HepG2 (cell line): ENCODE measurements around the gene LAPTM4A. TPM values are rescaled to one million over a fixed set of nuclear protein-coding genes. Genes with fewer than 3 reads are reported as not detected.
A peak's percentile ranks its signal among the peaks of the same experiment; 100 is the strongest.

Experiments
- CAMTA2 ChIP-seq: sonication (generic); formaldehyde crosslinking; IDR thresholded peaks from 2 replicates; pipeline ENCODE4 v1.4.0; 2020; ENCODE audit warnings: mild to moderate bottlenecking, missing genetic modification reagents, borderline replicate concordance
- CREB1 ChIP-seq, 2 experiments: fragments of 450-650 bp in 1 of 2; IDR thresholded peaks; 2 replicates each; pipeline ENCODE4 v1.6.1; 2016 to 2017; ENCODE audit warnings: control low read depth in 1 of 2, mild to moderate bottlenecking in 1 of 2, missing compliant biosample characterization in 1 of 2, missing genetic modification characterization in 1 of 2
- MAFF ChIP-seq: IDR thresholded peaks from 2 replicates; pipeline ENCODE4 v1.6.1; 2011; ENCODE audit warnings: low read depth, low read length, improper control_type of control experiment
- NCOA1 ChIP-seq: sonication (generic); formaldehyde crosslinking; IDR thresholded peaks from 2 replicates; pipeline ENCODE4 v1.9.0; 2021; ENCODE audit warnings: missing genetic modification reagents
- ZNF230 ChIP-seq: sonication (generic); formaldehyde crosslinking; IDR thresholded peaks from 2 replicates; pipeline ENCODE4 v1.4.0; 2020; ENCODE audit warnings: mild to moderate bottlenecking, missing genetic modification reagents
- ZNF331 ChIP-seq: sonication (generic); formaldehyde crosslinking; IDR thresholded peaks from 2 replicates; pipeline ENCODE4 v1.4.0; 2020; ENCODE audit warnings: missing genetic modification reagents
- ZNF878 ChIP-seq: sonication (generic); formaldehyde crosslinking; IDR thresholded peaks from 2 replicates; pipeline ENCODE4 v1.8.1; 2023; ENCODE audit warnings: mild to moderate bottlenecking, missing genetic modification reagents, moderate library complexity
- ZSCAN9 ChIP-seq: IDR thresholded peaks from 2 replicates; pipeline ENCODE4 v1.6.1; 2016; ENCODE audit warnings: borderline replicate concordance
- polyA plus RNA-seq, 8 experiments: library from polyadenylated mRNA; depleted of rRNA in 3 of 8; stranded (reverse) in 7 of 8; unstranded in 1 of 8; fragments of >200 nt; fragmentation: Illumina TruSeq in 4 of 8; extraction: Trizol in 4 of 8; gene quantifications; 2 replicates each; pipeline versions ENCODE4 v1.2.1 to v1.2.3, GENCODE V29; 2011 to 2016; ENCODE audit warnings: low read depth in 4 of 8, missing spikeins in 1 of 8, mixed read lengths in 1 of 8; ENCODE audit not compliant: insufficient read depth in 1 of 8
- total RNA-seq, 5 experiments: library from RNA; depleted of rRNA; stranded (reverse); fragments of >200 nt; fragmentation: Illumina TruSeq; extraction: Trizol; gene quantifications; 2 replicates each; pipeline ENCODE4 v1.2.3, GENCODE V29; 2016; ENCODE audit warnings: low read depth in 1 of 5
- TF ChIP-seq, protein P1 (sequence below), 2 experiments: fragments of 450-650 bp in 1 of 2; sonication (generic) in 1 of 2; formaldehyde crosslinking in 1 of 2; IDR thresholded peaks; 2 replicates each; pipeline versions ENCODE4 v1.6.1 to v1.8.0; 2016 to 2022; ENCODE audit warnings: antibody characterized with exemption in 1 of 2, mild to moderate bottlenecking in 1 of 2, missing genetic modification reagents in 1 of 2
- TF ChIP-seq, protein P2 (sequence below): sonication (generic); formaldehyde crosslinking; IDR thresholded peaks from 2 replicates; pipeline ENCODE4 v1.8.1; 2023; ENCODE audit warnings: missing genetic modification reagents, inconsistent platforms, borderline replicate concordance
- TF ChIP-seq, protein P3 (sequence below): sonication (generic); formaldehyde crosslinking; IDR thresholded peaks from 2 replicates; pipeline ENCODE4 v1.4.0; 2020; ENCODE audit warnings: missing genetic modification reagents

Gene LAPTM4A
- total and polyA plus RNA-seq, 2 of the 13 experiments (the other 11 are each of a cell fraction or from before 2014, with no cell fraction given) = 116 to 558 TPM

DNA sequence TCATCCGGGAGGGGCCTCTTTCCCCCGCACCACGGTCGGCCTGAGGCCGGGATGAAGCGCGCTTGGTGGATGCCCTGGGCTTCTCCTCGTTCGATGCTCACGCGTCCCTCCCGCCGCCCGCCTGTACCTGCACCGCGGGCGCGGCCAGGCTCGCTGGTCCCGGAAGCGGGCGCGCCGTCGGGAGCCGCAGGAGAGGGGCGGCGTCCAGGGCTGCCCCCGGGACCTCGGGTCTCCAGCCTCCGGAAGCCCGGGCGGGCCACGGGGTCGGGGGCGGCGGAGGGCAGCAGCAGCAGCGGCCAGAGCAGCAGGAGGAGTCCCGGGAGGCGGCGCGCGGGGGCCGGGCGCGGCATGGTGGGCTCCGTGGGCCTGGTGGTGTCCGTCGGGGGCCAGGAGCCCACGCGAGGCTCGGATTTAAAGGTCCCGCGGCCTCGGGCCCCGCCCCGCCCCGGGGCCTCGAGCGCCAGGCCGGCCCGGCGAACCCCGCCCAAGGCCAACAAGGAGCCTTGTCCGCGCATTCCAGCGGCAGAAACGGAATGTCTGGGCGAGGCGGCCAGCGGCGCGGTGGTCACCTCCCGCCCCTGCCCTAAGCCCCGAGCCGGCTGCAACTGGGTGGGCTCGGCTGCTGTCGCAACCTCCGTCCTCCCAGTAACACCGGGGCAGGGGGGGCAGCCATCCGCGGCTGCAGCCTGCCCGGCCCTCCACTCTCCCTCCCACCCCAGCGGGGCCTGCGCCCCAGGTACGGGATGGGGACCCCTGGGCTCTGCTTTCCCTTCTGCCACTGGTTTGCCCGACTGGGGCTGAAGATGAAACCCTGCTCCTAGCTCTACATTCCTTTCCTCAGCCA, 38.9 kb downstream of the LAPTM4A start, which contains the start of gene MATN3 (continued):
- TF ChIP-seq, protein P1, sequence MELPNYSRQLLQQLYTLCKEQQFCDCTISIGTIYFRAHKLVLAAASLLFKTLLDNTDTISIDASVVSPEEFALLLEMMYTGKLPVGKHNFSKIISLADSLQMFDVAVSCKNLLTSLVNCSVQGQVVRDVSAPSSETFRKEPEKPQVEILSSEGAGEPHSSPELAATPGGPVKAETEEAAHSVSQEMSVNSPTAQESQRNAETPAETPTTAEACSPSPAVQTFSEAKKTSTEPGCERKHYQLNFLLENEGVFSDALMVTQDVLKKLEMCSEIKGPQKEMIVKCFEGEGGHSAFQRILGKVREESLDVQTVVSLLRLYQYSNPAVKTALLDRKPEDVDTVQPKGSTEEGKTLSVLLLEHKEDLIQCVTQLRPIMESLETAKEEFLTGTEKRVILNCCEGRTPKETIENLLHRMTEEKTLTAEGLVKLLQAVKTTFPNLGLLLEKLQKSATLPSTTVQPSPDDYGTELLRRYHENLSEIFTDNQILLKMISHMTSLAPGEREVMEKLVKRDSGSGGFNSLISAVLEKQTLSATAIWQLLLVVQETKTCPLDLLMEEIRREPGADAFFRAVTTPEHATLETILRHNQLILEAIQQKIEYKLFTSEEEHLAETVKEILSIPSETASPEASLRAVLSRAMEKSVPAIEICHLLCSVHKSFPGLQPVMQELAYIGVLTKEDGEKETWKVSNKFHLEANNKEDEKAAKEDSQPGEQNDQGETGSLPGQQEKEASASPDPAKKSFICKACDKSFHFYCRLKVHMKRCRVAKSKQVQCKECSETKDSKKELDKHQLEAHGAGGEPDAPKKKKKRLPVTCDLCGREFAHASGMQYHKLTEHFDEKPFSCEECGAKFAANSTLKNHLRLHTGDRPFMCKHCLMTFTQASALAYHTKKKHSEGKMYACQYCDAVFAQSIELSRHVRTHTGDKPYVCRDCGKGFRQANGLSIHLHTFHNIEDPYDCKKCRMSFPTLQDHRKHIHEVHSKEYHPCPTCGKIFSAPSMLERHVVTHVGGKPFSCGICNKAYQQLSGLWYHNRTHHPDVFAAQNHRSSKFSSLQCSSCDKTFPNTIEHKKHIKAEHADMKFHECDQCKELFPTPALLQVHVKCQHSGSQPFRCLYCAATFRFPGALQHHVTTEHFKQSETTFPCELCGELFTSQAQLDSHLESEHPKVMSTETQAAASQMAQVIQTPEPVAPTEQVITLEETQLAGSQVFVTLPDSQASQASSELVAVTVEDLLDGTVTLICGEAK (IDR thresholded peaks at IDR 0.05) = no peak
- TF ChIP-seq, protein P1 (CRISPR knock-in tag; IDR thresholded peaks at IDR 0.05) = peak; percentile 79; the same call in 1 of the 2 replicates
- TF ChIP-seq MAFF (no peak), ZNF878 (CRISPR knock-in tag) (no peak), NCOA1 (CRISPR knock-in tag) (no peak), CAMTA2 (CRISPR knock-in tag) (no peak), ZNF331 (CRISPR knock-in tag) (no peak), ZSCAN9 (CRISPR knock-in tag) (0 out of 2 replicates have a peak, but pooled peaks have one; percentile 18), ZNF230 (CRISPR knock-in tag) (no peak), CREB1 (IDR thresholded peaks at IDR 0.05) (no peak), CREB1 (CRISPR knock-in tag; IDR thresholded peaks at IDR 0.05) (no peak)
- TF ChIP-seq, protein P2, sequence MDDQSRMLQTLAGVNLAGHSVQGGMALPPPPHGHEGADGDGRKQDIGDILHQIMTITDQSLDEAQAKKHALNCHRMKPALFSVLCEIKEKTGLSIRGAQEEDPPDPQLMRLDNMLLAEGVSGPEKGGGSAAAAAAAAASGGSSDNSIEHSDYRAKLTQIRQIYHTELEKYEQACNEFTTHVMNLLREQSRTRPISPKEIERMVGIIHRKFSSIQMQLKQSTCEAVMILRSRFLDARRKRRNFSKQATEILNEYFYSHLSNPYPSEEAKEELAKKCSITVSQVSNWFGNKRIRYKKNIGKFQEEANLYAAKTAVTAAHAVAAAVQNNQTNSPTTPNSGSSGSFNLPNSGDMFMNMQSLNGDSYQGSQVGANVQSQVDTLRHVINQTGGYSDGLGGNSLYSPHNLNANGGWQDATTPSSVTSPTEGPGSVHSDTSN (CRISPR knock-in tag) = no peak
- TF ChIP-seq, protein P3, sequence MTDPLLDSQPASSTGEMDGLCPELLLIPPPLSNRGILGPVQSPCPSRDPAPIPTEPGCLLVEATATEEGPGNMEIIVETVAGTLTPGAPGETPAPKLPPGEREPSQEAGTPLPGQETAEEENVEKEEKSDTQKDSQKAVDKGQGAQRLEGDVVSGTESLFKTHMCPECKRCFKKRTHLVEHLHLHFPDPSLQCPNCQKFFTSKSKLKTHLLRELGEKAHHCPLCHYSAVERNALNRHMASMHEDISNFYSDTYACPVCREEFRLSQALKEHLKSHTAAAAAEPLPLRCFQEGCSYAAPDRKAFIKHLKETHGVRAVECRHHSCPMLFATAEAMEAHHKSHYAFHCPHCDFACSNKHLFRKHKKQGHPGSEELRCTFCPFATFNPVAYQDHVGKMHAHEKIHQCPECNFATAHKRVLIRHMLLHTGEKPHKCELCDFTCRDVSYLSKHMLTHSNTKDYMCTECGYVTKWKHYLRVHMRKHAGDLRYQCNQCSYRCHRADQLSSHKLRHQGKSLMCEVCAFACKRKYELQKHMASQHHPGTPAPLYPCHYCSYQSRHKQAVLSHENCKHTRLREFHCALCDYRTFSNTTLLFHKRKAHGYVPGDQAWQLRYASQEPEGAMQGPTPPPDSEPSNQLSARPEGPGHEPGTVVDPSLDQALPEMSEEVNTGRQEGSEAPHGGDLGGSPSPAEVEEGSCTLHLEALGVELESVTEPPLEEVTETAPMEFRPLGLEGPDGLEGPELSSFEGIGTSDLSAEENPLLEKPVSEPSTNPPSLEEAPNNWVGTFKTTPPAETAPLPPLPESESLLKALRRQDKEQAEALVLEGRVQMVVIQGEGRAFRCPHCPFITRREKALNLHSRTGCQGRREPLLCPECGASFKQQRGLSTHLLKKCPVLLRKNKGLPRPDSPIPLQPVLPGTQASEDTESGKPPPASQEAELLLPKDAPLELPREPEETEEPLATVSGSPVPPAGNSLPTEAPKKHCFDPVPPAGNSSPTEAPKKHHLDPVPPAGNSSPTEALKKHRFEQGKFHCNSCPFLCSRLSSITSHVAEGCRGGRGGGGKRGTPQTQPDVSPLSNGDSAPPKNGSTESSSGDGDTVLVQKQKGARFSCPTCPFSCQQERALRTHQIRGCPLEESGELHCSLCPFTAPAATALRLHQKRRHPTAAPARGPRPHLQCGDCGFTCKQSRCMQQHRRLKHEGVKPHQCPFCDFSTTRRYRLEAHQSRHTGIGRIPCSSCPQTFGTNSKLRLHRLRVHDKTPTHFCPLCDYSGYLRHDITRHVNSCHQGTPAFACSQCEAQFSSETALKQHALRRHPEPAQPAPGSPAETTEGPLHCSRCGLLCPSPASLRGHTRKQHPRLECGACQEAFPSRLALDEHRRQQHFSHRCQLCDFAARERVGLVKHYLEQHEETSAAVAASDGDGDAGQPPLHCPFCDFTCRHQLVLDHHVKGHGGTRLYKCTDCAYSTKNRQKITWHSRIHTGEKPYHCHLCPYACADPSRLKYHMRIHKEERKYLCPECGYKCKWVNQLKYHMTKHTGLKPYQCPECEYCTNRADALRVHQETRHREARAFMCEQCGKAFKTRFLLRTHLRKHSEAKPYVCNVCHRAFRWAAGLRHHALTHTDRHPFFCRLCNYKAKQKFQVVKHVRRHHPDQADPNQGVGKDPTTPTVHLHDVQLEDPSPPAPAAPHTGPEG = peak; percentile 44; the same call in 1 of the 2 replicates
